ENCODE results near the gene TEAD2.

DNA sequence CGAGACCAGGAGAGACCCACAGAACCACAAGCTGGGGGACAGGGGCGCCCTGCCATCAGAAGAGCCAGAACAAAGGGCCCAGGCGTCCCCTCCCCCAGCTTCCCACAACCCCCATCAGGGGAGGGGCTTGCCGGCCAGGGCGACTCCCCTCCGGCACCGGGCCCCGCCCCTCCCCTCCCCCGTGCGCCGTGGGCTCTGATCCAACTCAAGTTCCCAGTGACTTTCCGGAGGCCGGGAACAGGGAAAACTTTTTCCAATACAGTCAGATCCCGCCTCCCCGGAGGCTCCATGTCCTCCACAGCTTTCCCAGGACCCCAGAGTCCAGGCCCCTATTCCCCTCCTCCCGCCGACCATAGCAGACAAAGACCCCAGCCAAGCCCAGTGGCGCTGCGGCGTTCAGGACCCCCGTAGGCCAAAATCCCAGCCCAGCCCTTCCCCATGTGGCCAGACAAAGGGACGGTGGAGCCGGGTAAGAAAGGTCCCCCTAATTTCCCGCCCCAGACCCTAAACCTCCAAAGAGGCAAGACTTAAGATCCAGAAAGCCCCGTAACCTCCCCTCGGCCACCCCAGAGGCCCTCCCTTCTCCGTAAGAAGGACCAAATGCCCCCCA, 673 bp downstream of the TEAD2 start:
- TF ChIP-seq CTCF (IDR thresholded peaks at IDR 0.05) (no peak), POLR2A (IDR thresholded peaks at IDR 0.05) (peak in 2 of 3 donors; percentile 43 to 57)

All from body of pancreas (tissue), 4 donors.